HG03139 (cell line): Measurements from ENCODE around the gene SORCS2.

Experiments
- ATAC-seq: cut with Tn5 transposase; IDR thresholded peaks from one replicate; pipeline ENCODE4 v1.9.1; 2021; ENCODE audit not compliant: unreplicated experiment

The SORCS2 gene

GRCh38 chr4:7192252-7193029 is at the start of gene SORCS2:
TSS of gene SORCS2 (plus strand) at chr4:7192538.
- ATAC-seq, result no peak

- no peak for ATAC-seq
Observed at GRCh38 chr4:7144374-7145290, 47.7 kb upstream of the SORCS2 start.

- no peak for ATAC-seq
Observed at GRCh38 chr4:7145291-7145934, 46.9 kb upstream of the SORCS2 start.

GRCh38 chr4:7146059-7146785 is 46.1 kb upstream of the SORCS2 start:
- ATAC-seq, result no peak

GRCh38 chr4:7146786-7147115 is 45.6 kb upstream of the SORCS2 start:
- ATAC-seq, result no peak

GRCh38 chr4:7147261-7147660 is 45.1 kb upstream of the SORCS2 start:
- ATAC-seq, result no peak

GRCh38 chr4:7147661-7148310 is 44.6 kb upstream of the SORCS2 start:
- no peak for ATAC-seq

- no peak for ATAC-seq
Observed at GRCh38 chr4:7148337-7148736, 44.0 kb upstream of the SORCS2 start.

GRCh38 chr4:7150036-7150635 is 42.2 kb upstream of the SORCS2 start:
- ATAC-seq, result no peak

GRCh38 chr4:7151668-7152227 is 40.6 kb upstream of the SORCS2 start:
- ATAC-seq, result no peak

GRCh38 chr4:7153711-7154110 is 38.6 kb upstream of the SORCS2 start:
- no peak for ATAC-seq

- ATAC-seq, result no peak
Observed at GRCh38 chr4:7154351-7154981, 37.9 kb upstream of the SORCS2 start.

- no peak for ATAC-seq
Observed at GRCh38 chr4:7155590-7156071, 36.7 kb upstream of the SORCS2 start.

GRCh38 chr4:7156328-7156727 is 36.0 kb upstream of the SORCS2 start:
- ATAC-seq, result no peak

GRCh38 chr4:7156761-7157488 is 35.4 kb upstream of the SORCS2 start:
- ATAC-seq, result no peak

- ATAC-seq, result no peak
Observed at GRCh38 chr4:7157666-7158065, 34.7 kb upstream of the SORCS2 start.

- no peak for ATAC-seq
Observed at GRCh38 chr4:7158081-7158750, 34.1 kb upstream of the SORCS2 start.

GRCh38 chr4:7158991-7159390 is 33.3 kb upstream of the SORCS2 start:
- no peak for ATAC-seq
